ENCODE results near the gene SH3TC1. TPM values are rescaled to one million over a fixed set of nuclear protein-coding genes. Genes with fewer than 3 reads are reported as not detected.

SH3TC1 gene
- polyA plus RNA-seq, 3 donors = 36.9 to 85.7 (median 41.9) TPM

DNA sequence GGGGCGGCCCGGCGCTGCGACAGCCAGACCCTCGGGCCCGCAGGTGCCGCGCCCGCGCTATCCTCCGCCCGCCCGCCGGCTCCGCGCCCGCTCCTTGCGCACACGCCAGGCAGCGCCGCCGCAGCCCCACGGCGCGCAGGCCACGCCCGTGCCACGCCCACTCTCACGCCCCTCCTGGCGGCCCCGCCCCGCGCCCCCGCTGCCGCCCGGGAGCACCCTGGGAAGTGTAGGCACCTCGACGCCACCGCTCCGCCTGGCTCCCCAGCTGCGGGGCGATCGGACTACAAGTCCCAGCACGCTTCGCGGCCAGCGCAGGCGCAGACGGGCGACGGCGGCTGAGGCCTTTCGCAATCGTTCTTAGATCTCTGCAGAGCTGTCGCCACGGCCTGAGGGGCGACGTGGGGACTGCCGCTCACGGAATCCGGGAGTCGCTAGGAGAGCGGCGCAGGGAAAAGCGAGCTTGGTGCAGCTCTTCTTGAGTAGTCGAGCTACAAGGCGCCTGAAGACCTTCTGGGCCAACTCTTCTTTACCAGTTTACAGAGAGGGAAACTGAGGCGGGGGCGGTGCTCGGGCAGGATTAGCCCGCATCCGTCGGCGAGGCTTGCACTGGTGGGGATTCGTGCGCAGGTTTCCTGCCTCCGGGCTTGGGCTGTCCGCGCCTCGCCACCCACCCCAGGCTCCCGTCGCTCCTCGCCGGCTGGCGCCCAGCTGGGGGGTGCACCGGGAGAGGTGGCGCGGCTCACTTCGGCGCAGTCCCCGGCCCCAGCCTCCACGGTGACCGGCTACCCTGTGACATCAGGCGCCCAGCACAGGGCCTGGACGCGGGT is 40.2 kb upstream of the SH3TC1 start, which contains the start of gene ABLIM2:
TSS of gene ABLIM2 (minus strand) at position 104 of the 827 bp plus-strand sequence. CDS start 124 bp downstream, outside the sequence.
- peak within 1 kb of the TSS; percentile 67 for H3K9ac ChIP-seq (ENCODE audit: insufficient read depth, low read length, poor library complexity, severe bottlenecking)

More for the DNA sequence above, 40.2 kb upstream of the SH3TC1 start, which contains the start of gene ABLIM2:
- peaks cover 3 to 8% of the 10 kb centered on the region in 2 donors for H3K9me3 ChIP-seq (replicated peaks in 1 of 2; ENCODE audit: control insufficient read depth in 1 of 2, insufficient read depth in 1 of 2, low read length in 2 of 2)
- Mint-ChIP-seq H3K27me3 (ENCODE audit: low read depth in 3 of 3) (peaks cover 32 to 72% (median 49%) of the 10 kb centered on the region in 3 donors), H3K36me3 (peaks cover 0 to 3% of the 10 kb centered on the region in 2 donors), H3K27ac (peak within 1 kb of the TSS; percentile 84 to 95 (median 88)), H3K9me3 (peaks cover 0 to 13% (median 3%) of the 10 kb centered on the region in 7 donors), H3K4me1 (peaks cover 18% of the 10 kb centered on the region), H3K4me3 (peak within 1 kb of the TSS; percentile 97 to 100)
- intact Hi-C loops (cut with micrococcal nuclease) = loop anchor here (5.0 to 10.0 kb wide), 3 partner anchors 38 to 266 kb away; partner anchors contain the start of gene SH3TC1 (in 1 of the 2)
- peaks cover 18 to 39% of the 10 kb centered on the region in 2 donors for H3K27me3 ChIP-seq (ENCODE audit: control insufficient read depth in 2 of 2, insufficient read depth in 2 of 2, low read length in 2 of 2)
- WGBS (ENCODE audit: insufficient coverage) = under 1% methylated on average over 86 of the region's 96 CpGs
- peak; percentile 98 to 99 (median 99) for DNase-seq
- H4K20me1 ChIP-seq (ENCODE audit: insufficient read depth, low read length) = no peaks in the 10 kb centered on the region
- H3K4me2 ChIP-seq (replicated peaks; ENCODE audit: extremely low read depth, low read length, poor library complexity, severe bottlenecking) = peak within 1 kb of the TSS; percentile 98
- H3K79me2 ChIP-seq (ENCODE audit: insufficient read depth, low read length) = no peaks in the 10 kb centered on the region
- H2AFZ ChIP-seq (ENCODE audit: insufficient read depth, low read depth, low read length, poor library complexity, severe bottlenecking) = peak within 1 kb of the TSS; percentile 89
- TF ChIP-seq, protein P1, sequence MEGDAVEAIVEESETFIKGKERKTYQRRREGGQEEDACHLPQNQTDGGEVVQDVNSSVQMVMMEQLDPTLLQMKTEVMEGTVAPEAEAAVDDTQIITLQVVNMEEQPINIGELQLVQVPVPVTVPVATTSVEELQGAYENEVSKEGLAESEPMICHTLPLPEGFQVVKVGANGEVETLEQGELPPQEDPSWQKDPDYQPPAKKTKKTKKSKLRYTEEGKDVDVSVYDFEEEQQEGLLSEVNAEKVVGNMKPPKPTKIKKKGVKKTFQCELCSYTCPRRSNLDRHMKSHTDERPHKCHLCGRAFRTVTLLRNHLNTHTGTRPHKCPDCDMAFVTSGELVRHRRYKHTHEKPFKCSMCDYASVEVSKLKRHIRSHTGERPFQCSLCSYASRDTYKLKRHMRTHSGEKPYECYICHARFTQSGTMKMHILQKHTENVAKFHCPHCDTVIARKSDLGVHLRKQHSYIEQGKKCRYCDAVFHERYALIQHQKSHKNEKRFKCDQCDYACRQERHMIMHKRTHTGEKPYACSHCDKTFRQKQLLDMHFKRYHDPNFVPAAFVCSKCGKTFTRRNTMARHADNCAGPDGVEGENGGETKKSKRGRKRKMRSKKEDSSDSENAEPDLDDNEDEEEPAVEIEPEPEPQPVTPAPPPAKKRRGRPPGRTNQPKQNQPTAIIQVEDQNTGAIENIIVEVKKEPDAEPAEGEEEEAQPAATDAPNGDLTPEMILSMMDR (IDR thresholded peaks at IDR 0.05) = no peak
- peak within 1 kb of the TSS in 1 of 2 donors; percentile 68 for H3K27ac ChIP-seq (ENCODE audit: low read depth in 1 of 2, low read length in 2 of 2)
- H3K4me1 ChIP-seq (ENCODE audit: control insufficient read depth in 1 of 2, insufficient read depth in 2 of 2, low read length in 2 of 2) = peaks cover 18 to 28% of the 10 kb centered on the region in 2 donors
- H3K4me3 ChIP-seq (replicated peaks in 1 of 3; ENCODE audit: low read depth in 2 of 3, low read length in 3 of 3) = peak within 1 kb of the TSS; percentile 70 to 96 (median 85)
- H3K36me3 ChIP-seq (replicated peaks in 1 of 2; ENCODE audit: control insufficient read depth in 1 of 2, insufficient read depth in 2 of 2, low read length in 2 of 2) = no peaks in the 10 kb centered on the region

Measured in CD14-positive monocyte (primary cell).